Uterus (tissue), 2 donors: ENCODE data around the gene BCL2L1.

Experiments
- POLR2A ChIP-seq, 2 donors: fragments of 450-650 bp; IDR thresholded peaks; one replicate each; pipeline ENCODE4 v1.6.1; 2016; ENCODE audit warnings: antibody characterized with exemption in 2 of 2, mild to moderate bottlenecking in 1 of 2, moderate library complexity in 1 of 2
- TF ChIP-seq, protein P1 (sequence below), 4 experiments: fragments of 200-600 bp in 2 of 4; fragments of 450-650 bp in 2 of 4; sonication (generic) in 2 of 4; IDR thresholded peaks; one replicate each; pipeline ENCODE4 v1.5.1; 2016 to 2019; ENCODE audit warnings: antibody characterized with exemption in 4 of 4, mild to moderate bottlenecking in 2 of 4, moderate library complexity in 1 of 4

GRCh38 chr20:31717478-31718201 is 5.0 kb downstream of the BCL2L1 start:
- TF ChIP-seq POLR2A (IDR thresholded peaks at IDR 0.05): no peak
- TF ChIP-seq, protein P1, sequence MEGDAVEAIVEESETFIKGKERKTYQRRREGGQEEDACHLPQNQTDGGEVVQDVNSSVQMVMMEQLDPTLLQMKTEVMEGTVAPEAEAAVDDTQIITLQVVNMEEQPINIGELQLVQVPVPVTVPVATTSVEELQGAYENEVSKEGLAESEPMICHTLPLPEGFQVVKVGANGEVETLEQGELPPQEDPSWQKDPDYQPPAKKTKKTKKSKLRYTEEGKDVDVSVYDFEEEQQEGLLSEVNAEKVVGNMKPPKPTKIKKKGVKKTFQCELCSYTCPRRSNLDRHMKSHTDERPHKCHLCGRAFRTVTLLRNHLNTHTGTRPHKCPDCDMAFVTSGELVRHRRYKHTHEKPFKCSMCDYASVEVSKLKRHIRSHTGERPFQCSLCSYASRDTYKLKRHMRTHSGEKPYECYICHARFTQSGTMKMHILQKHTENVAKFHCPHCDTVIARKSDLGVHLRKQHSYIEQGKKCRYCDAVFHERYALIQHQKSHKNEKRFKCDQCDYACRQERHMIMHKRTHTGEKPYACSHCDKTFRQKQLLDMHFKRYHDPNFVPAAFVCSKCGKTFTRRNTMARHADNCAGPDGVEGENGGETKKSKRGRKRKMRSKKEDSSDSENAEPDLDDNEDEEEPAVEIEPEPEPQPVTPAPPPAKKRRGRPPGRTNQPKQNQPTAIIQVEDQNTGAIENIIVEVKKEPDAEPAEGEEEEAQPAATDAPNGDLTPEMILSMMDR (IDR thresholded peaks at IDR 0.05): no peak
